H1 (cell line): ENCODE measurements around the gene UTP3. TPM values are rescaled to one million over a fixed set of nuclear protein-coding genes. Genes with fewer than 3 reads are reported as not detected.
"Not testable (repeated sequence)": the region's sequence is repeated elsewhere in the genome, so short reads cannot be mapped to it uniquely, and the experiment has no call there.

Experiments used
- CTCF ChIA-PET: fragments of 300-600 bp; sonication (Branson Sonifier 250); formaldehyde crosslinking; loops from one replicate; lab custom pipeline; 2021; ENCODE audit not compliant: partially characterized antibody; lab: Charles Lee
- POLR2A ChIA-PET: fragments of 300-600 bp; sonication (Branson Sonifier 250); formaldehyde crosslinking; loops from one replicate; lab custom pipeline; 2021; ENCODE audit warnings: inconsistent platforms; ENCODE audit not compliant: partially characterized antibody; lab: Charles Lee
- DNase-seq, 2 experiments: peaks; one replicate each; pipeline versions ENCODE4 v3.0.0 to v3.0.0-alpha.2; 2010 to 2022; ENCODE audit warnings: low spot score in 2 of 2, low read depth in 1 of 2, mixed read lengths in 1 of 2
- FAIRE-seq: peaks from 2 replicates; lab custom pipeline; 2011; peaks lifted over from hg19 to GRCh38; lab: Jason Lieb, UNC
- H2AFZ ChIP-seq: 2 replicates; pipeline ENCODE4 v1.8.1; 2012; ENCODE audit warnings: low read length, inconsistent platforms
- H2AK5ac ChIP-seq: 2 replicates; pipeline ENCODE4 v1.6.1; 2013; ENCODE audit warnings: low read depth, low read length
- H2BK120ac ChIP-seq: replicated peaks from 2 replicates; pipeline ENCODE3; 2013; ENCODE audit warnings: low read depth, low read length, inconsistent platforms
- H2BK12ac ChIP-seq: 2 replicates; pipeline ENCODE4 v1.6.1; 2013; ENCODE audit warnings: low read depth, low read length
- H2BK15ac ChIP-seq: 2 replicates; pipeline ENCODE4 v1.6.1; 2013; ENCODE audit warnings: low read length
- H2BK20ac ChIP-seq: 2 replicates; pipeline ENCODE4 v1.6.1; 2013; ENCODE audit warnings: low read length
- H2BK5ac ChIP-seq: 2 replicates; pipeline ENCODE4 v1.6.1; 2013; ENCODE audit warnings: low read depth, low read length
- H3K14ac ChIP-seq: 2 replicates; pipeline ENCODE4 v1.6.1; 2013; ENCODE audit warnings: inconsistent platforms; ENCODE audit not compliant: insufficient read length
- H3K18ac ChIP-seq: 2 replicates; pipeline ENCODE4 v1.6.1; 2013; ENCODE audit warnings: low read length; ENCODE audit errors: extremely low read depth
- H3K23ac ChIP-seq: 2 replicates; pipeline ENCODE4 v1.6.1; 2013; ENCODE audit warnings: inconsistent platforms; ENCODE audit not compliant: insufficient read length
- H3K23me2 ChIP-seq: 2 replicates; pipeline ENCODE4 v1.6.1; 2013; ENCODE audit warnings: low read depth, low read length
- H3K27ac ChIP-seq: 2 replicates; pipeline ENCODE4 v1.6.1; 2011; ENCODE audit warnings: low read depth, low read length, inconsistent platforms
- H3K27me3 ChIP-seq, 4 experiments: replicated peaks in 1 of 4; 1 replicate in 1 of 4; 2 replicates in 3 of 4; pipeline versions ENCODE4 v1.6.1 to v1.8.1; 2011 to 2013; ENCODE audit warnings: low read length in 3 of 4, mild to moderate bottlenecking in 3 of 4, inconsistent platforms in 2 of 4, mixed read lengths in 2 of 4, moderate library complexity in 1 of 4; ENCODE audit not compliant: control insufficient read depth in 3 of 4, insufficient read depth in 3 of 4; ENCODE audit errors: extremely low read depth in 1 of 4
- H3K36me3 ChIP-seq, 4 experiments: 2 replicates each; pipeline versions ENCODE4 v1.6.1 to v1.8.1; 2011 to 2013; ENCODE audit warnings: mild to moderate bottlenecking in 4 of 4, low read length in 3 of 4, moderate library complexity in 2 of 4, control low read depth in 1 of 4, inconsistent platforms in 1 of 4; ENCODE audit not compliant: insufficient read depth in 4 of 4, control insufficient read depth in 2 of 4
- H3K4ac ChIP-seq: replicated peaks from 2 replicates; pipeline ENCODE3; 2013; ENCODE audit warnings: low read length, low read depth, mixed read lengths, inconsistent platforms; ENCODE audit not compliant: insufficient read length
- H3K4me1 ChIP-seq, 4 experiments: replicated peaks in 1 of 4; 1 replicate in 1 of 4; 2 replicates in 3 of 4; pipeline versions ENCODE4 v1.6.1 to v1.8.1; 2011 to 2013; ENCODE audit warnings: low read length in 3 of 4, inconsistent platforms in 2 of 4, mixed read lengths in 1 of 4; ENCODE audit not compliant: insufficient read depth in 4 of 4, control insufficient read depth in 3 of 4
- H3K4me2 ChIP-seq, 2 experiments: 2 replicates each; pipeline versions ENCODE4 v1.6.1 to v1.8.1; 2011 to 2013; ENCODE audit warnings: low read depth in 2 of 2, low read length in 2 of 2, control low read depth in 1 of 2, inconsistent platforms in 1 of 2, mild to moderate bottlenecking in 1 of 2; ENCODE audit not compliant: insufficient read depth in 1 of 2
- H3K4me3 ChIP-seq, 4 experiments: fragments of 200-600, 300-600 bp in 1 of 4; sonication (generic), shearing (Covaris generic), sonication (Bioruptor Twin) in 1 of 4; 2 replicates each; pipeline versions ENCODE4 v1.5.1 to v1.8.1; 2011 to 2016; ENCODE audit warnings: low read length in 4 of 4, low read depth in 3 of 4, control low read depth in 2 of 4, inconsistent platforms in 2 of 4, mild to moderate bottlenecking in 2 of 4, mixed read lengths in 1 of 4, moderate library complexity in 1 of 4; ENCODE audit not compliant: insufficient read depth in 2 of 4; ENCODE audit errors: extremely low read depth in 1 of 4
- H3K56ac ChIP-seq: replicated peaks from 2 replicates; pipeline ENCODE3; 2013; ENCODE audit warnings: low read depth, mild to moderate bottlenecking, mixed read lengths, low read length, inconsistent platforms; ENCODE audit not compliant: insufficient read length
- H3K79me1 ChIP-seq: 2 replicates; pipeline ENCODE4 v1.6.1; 2013; ENCODE audit warnings: low read depth, low read length, control low read depth
- H3K79me2 ChIP-seq, 2 experiments: 2 replicates each; pipeline versions ENCODE4 v1.6.1 to v1.8.1; 2012 to 2013; ENCODE audit warnings: low read length in 2 of 2, mild to moderate bottlenecking in 2 of 2, inconsistent platforms in 1 of 2; ENCODE audit not compliant: insufficient read depth in 2 of 2, control insufficient read depth in 1 of 2
- H3K9ac ChIP-seq, 4 experiments: replicated peaks in 1 of 4; 1 replicate in 1 of 4; 2 replicates in 3 of 4; pipeline versions ENCODE4 v1.6.1 to v1.8.1; 2011 to 2013; ENCODE audit warnings: low read depth in 3 of 4, low read length in 3 of 4, control low read depth in 2 of 4, mild to moderate bottlenecking in 2 of 4, moderate library complexity in 2 of 4, inconsistent platforms in 1 of 4; ENCODE audit errors: extremely low read depth in 1 of 4
- H3K9me3 ChIP-seq, 2 experiments: 2 replicates each; pipeline versions ENCODE4 v1.6.1 to v1.8.1; 2012 to 2013; ENCODE audit warnings: mild to moderate bottlenecking in 2 of 2, moderate library complexity in 2 of 2, control low read depth in 1 of 2, inconsistent platforms in 1 of 2, low read depth in 1 of 2, low read length in 1 of 2, mixed read lengths in 1 of 2; ENCODE audit not compliant: insufficient read depth in 2 of 2
- H4K20me1 ChIP-seq, 2 experiments: replicated peaks in 1 of 2; 2 replicates each; pipeline versions ENCODE3 to v1.8.1; 2011 to 2013; ENCODE audit warnings: inconsistent platforms in 2 of 2, low read length in 2 of 2, mild to moderate bottlenecking in 1 of 2; ENCODE audit not compliant: insufficient read depth in 2 of 2, control insufficient read depth in 1 of 2
- H4K5ac ChIP-seq: 2 replicates; pipeline ENCODE4 v1.6.1; 2013; ENCODE audit warnings: low read length, low read depth, mixed read lengths, inconsistent platforms; ENCODE audit not compliant: insufficient read length
- H4K8ac ChIP-seq: 2 replicates; pipeline ENCODE4 v1.8.0; 2013; ENCODE audit warnings: mild to moderate bottlenecking, moderate library complexity, low read length, inconsistent platforms; ENCODE audit not compliant: insufficient read depth; ENCODE audit errors: extremely low read depth
- H4K91ac ChIP-seq: replicated peaks from 2 replicates; pipeline ENCODE3; 2013; ENCODE audit warnings: low read length, mixed read lengths, inconsistent platforms; ENCODE audit not compliant: insufficient read length
- WGBS, 2 experiments: shearing (Covaris generic) in 1 of 2; methylation state at CpG; one replicate each; pipeline versions ENCODE4 v1.1.6 to v1.1.7; 2013 to 2015; ENCODE audit warnings: low lambda C conversion rate in 2 of 2, mixed read lengths in 2 of 2, inconsistent platforms in 1 of 2, low coverage in 1 of 2, missing lambda C conversion rate in 1 of 2; ENCODE audit not compliant: insufficient replicate concordance in 2 of 2, insufficient coverage in 1 of 2, insufficient read length in 1 of 2; ENCODE audit errors: extremely low coverage in 1 of 2, missing lambda C conversion rate in 1 of 2; 5-methylcytosine and 5-hydroxymethylcytosine counted together
- polyA plus RNA-seq, 7 experiments: library from polyadenylated mRNA; depleted of rRNA in 3 of 7; stranded (reverse) in 5 of 7; unstranded in 2 of 7; fragments of >200 nt in 5 of 7; fragments of 200-250 nt in 2 of 7; gene quantifications; 1 replicate in 5 of 7; 2 replicates in 1 of 7; 4 replicates in 1 of 7; pipeline versions ENCODE4 v1.2.1 to v1.2.3, GENCODE V29; 2011 to 2013; ENCODE audit warnings: missing spikeins in 2 of 7, mixed read lengths in 2 of 7
- total RNA-seq: library from RNA; stranded (reverse); fragmentation: NEBNext Ultra II Directional; extraction: Animal tissue kit (Norgen Biotek cat#: 25700); gene quantifications from 2 replicates; pipeline ENCODE4 v1.2.1, GENCODE V29; 2021

The UTP3 gene
- total and polyA plus RNA-seq, 2 of the 8 experiments (the other 6 are each of a cell fraction or from before 2014, with no cell fraction given): 11.2 to 51.3 TPM

DNA sequence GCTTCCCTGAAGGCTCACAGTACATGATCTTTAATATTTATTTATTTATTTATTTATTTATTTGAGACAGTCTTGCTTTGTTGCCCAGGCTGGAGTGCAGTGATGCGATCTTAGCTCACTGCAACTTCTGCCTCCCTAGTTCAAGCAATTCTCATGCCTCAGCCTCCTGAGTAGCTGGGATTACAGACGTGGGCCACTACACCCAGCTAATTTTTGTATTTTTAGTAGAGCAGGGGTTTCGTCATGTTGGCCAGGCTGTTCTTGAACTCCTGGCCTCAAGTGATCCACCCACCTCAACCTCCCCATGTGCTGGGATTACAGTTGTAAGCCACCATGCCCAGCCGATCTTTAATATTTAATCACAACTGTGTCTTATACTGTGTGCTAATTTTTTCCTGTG is 37.6 kb upstream of the UTP3 start:
- H3K27ac ChIP-seq, H3K4ac ChIP-seq, H2BK120ac ChIP-seq, H2AFZ ChIP-seq, H4K20me1 ChIP-seq, H3K79me1 ChIP-seq, H4K8ac ChIP-seq, H2BK15ac ChIP-seq, H2AK5ac ChIP-seq, H3K4me2 ChIP-seq, H4K91ac ChIP-seq, H3K27me3 ChIP-seq, H3K23ac ChIP-seq, H3K9ac ChIP-seq, H2BK5ac ChIP-seq, FAIRE-seq, H3K9me3 ChIP-seq, H2BK20ac ChIP-seq, H3K23me2 ChIP-seq, H2BK12ac ChIP-seq, H3K36me3 ChIP-seq, H3K56ac ChIP-seq, H3K18ac ChIP-seq, H4K5ac ChIP-seq, H3K4me3 ChIP-seq, DNase-seq, H3K4me1 ChIP-seq, H3K14ac ChIP-seq, H3K79me2 ChIP-seq, POLR2A ChIA-PET: not testable (repeated sequence)
- CTCF ChIA-PET: interaction anchor here (0.8 to 2.1 kb wide), 5 partner anchors 13 to 619 kb away, joined by 3 to 7 read pairs (median 4); no protein-coding TSS in a partner anchor
- 91% methylated on average over 4 of the region's 4 CpGs; no CpG with 5 or more reads in 1 of the 2 experiments for WGBS, 2 experiments
